ENCODE results near the gene SLC25A26.

The SLC25A26 gene

GRCh38 chr3:66411961-66412887, 191.4 kb downstream of the SLC25A26 start:
- H3K4me3 ChIP-seq (ENCODE audit: low read length): no peak overlapping the region
- DNase-seq (ENCODE audit: low read depth): no peak
- TF ChIP-seq CTCF (conservative IDR thresholded peaks at IDR 0.05; ENCODE audit: low read depth, low read length): no peak

GRCh38 chr3:66413151-66413751, 192.4 kb downstream of the SLC25A26 start:
- no peak for DNase-seq (ENCODE audit: low read depth)
- H3K4me3 ChIP-seq (ENCODE audit: low read length): no peak overlapping the region
- TF ChIP-seq CTCF (conservative IDR thresholded peaks at IDR 0.05; ENCODE audit: low read depth, low read length): no peak

- no peak for TF ChIP-seq CTCF (conservative IDR thresholded peaks at IDR 0.05; ENCODE audit: low read depth, low read length)
- no peak for DNase-seq (ENCODE audit: low read depth)
- no peak overlapping the region for H3K4me3 ChIP-seq (ENCODE audit: low read length)
Measured at GRCh38 chr3:66414846-66415245, 194.0 kb downstream of the SLC25A26 start.

- TF ChIP-seq CTCF (conservative IDR thresholded peaks at IDR 0.05; ENCODE audit: low read depth, low read length): no peak
- DNase-seq (ENCODE audit: low read depth): no peak
- no peak overlapping the region for H3K4me3 ChIP-seq (ENCODE audit: low read length)
Measured at GRCh38 chr3:66415867-66416428, 195.1 kb downstream of the SLC25A26 start.

GRCh38 chr3:66416556-66417304, 195.9 kb downstream of the SLC25A26 start:
- H3K4me3 ChIP-seq (ENCODE audit: low read length): no peak overlapping the region
- no peak for DNase-seq (ENCODE audit: low read depth)
- no peak for TF ChIP-seq CTCF (conservative IDR thresholded peaks at IDR 0.05; ENCODE audit: low read depth, low read length)

- no peak overlapping the region for H3K4me3 ChIP-seq (ENCODE audit: low read length)
Measured at GRCh38 chr3:66418475-66418931, 197.7 kb downstream of the SLC25A26 start.

More at GRCh38 chr3:66418475-66418931, 197.7 kb downstream of the SLC25A26 start:
- TF ChIP-seq CTCF (conservative IDR thresholded peaks at IDR 0.05; ENCODE audit: low read depth, low read length): no peak
- no peak for DNase-seq (ENCODE audit: low read depth)

Data from retinal pigment epithelial cell (primary cell).